Liver (tissue), 9 donors: ENCODE results near the gene CRYBA2. TPM values are rescaled to one million over a fixed set of nuclear protein-coding genes. Genes with fewer than 3 reads are reported as not detected.

ENCODE experiments used
- DNase-seq: peaks from one replicate; pipeline ENCODE4 v3.0.0-alpha.2; 2017; ENCODE audit warnings: low spot score
- H3K27ac ChIP-seq, 2 donors: one replicate each; pipeline ENCODE4 v1.7.0; 2013; ENCODE audit warnings: inconsistent platforms in 2 of 2, low read length in 2 of 2, control low read depth in 1 of 2, low read depth in 1 of 2, mild to moderate bottlenecking in 1 of 2
- H3K27me3 ChIP-seq, 4 donors: one replicate each; pipeline versions ENCODE4 v1.6.1 to v1.7.0; 2013; ENCODE audit warnings: low read length in 3 of 4, inconsistent platforms in 1 of 4, mild to moderate bottlenecking in 1 of 4, moderate library complexity in 1 of 4; ENCODE audit not compliant: control insufficient read depth in 4 of 4, insufficient read depth in 4 of 4
- H3K36me3 ChIP-seq, 4 donors: one replicate each; pipeline versions ENCODE4 v1.6.1 to v1.7.0; 2013; ENCODE audit warnings: low read length in 3 of 4, mild to moderate bottlenecking in 3 of 4, low read depth in 1 of 4, moderate library complexity in 1 of 4; ENCODE audit not compliant: control insufficient read depth in 4 of 4, insufficient read depth in 3 of 4
- H3K4me1 ChIP-seq, 4 donors: one replicate each; pipeline versions ENCODE4 v1.6.1 to v1.7.0; 2013; ENCODE audit warnings: low read length in 3 of 4, mild to moderate bottlenecking in 3 of 4, moderate library complexity in 1 of 4; ENCODE audit not compliant: control insufficient read depth in 4 of 4, insufficient read depth in 4 of 4
- H3K4me3 ChIP-seq, 3 donors: one replicate each; pipeline versions ENCODE4 v1.6.1 to v1.7.0; 2013; ENCODE audit warnings: low read length in 3 of 3, control low read depth in 1 of 3, low read depth in 1 of 3, mild to moderate bottlenecking in 1 of 3
- H3K9ac ChIP-seq, 2 donors: one replicate each; pipeline ENCODE4 v1.7.0; 2013; ENCODE audit warnings: low read length in 2 of 2, mild to moderate bottlenecking in 2 of 2, moderate library complexity in 2 of 2, control low read depth in 1 of 2, low read depth in 1 of 2
- H3K9me3 ChIP-seq, 4 donors: one replicate each; pipeline versions ENCODE4 v1.6.1 to v1.7.0; 2013; ENCODE audit warnings: low read length in 3 of 4; ENCODE audit not compliant: control insufficient read depth in 4 of 4
- EGR1 ChIP-seq, 2 donors: IDR thresholded peaks; 2 replicates each; pipeline ENCODE4 v1.6.1; 2016 to 2018; ENCODE audit warnings: antibody characterized with exemption in 2 of 2, low read depth in 2 of 2
- FOXA1 ChIP-seq: IDR thresholded peaks from 2 replicates; pipeline ENCODE4 v1.6.1; 2016; ENCODE audit warnings: antibody characterized with exemption
- FOXA2 ChIP-seq: IDR thresholded peaks from 2 replicates; pipeline ENCODE4 v1.6.1; 2016; ENCODE audit warnings: antibody characterized with exemption
- GABPA ChIP-seq, 2 donors: IDR thresholded peaks in 1 of 2; conservative IDR thresholded peaks in 1 of 2; 2 replicates each; pipeline ENCODE4 v1.6.1; 2016; ENCODE audit warnings: antibody characterized with exemption in 2 of 2, mild to moderate bottlenecking in 1 of 2, moderate library complexity in 1 of 2
- HNF4A ChIP-seq, 2 donors: conservative IDR thresholded peaks; 2 replicates each; pipeline ENCODE4 v1.6.1; 2016; ENCODE audit warnings: antibody characterized with exemption in 2 of 2, mild to moderate bottlenecking in 2 of 2
- HNF4G ChIP-seq: IDR thresholded peaks from 2 replicates; pipeline ENCODE4 v1.6.1; 2016; ENCODE audit warnings: antibody characterized with exemption
- JUND ChIP-seq, 2 donors: IDR thresholded peaks; 2 replicates each; pipeline ENCODE4 v1.6.1; 2016; ENCODE audit warnings: antibody characterized with exemption in 2 of 2
- NR2F2 ChIP-seq: IDR thresholded peaks from 2 replicates; pipeline ENCODE4 v1.6.1; 2016; ENCODE audit warnings: antibody characterized with exemption
- RAD21 ChIP-seq, 2 donors: IDR thresholded peaks; 2 replicates each; pipeline ENCODE4 v1.6.1; 2016; ENCODE audit warnings: antibody characterized with exemption in 2 of 2, mild to moderate bottlenecking in 2 of 2
- REST ChIP-seq: IDR thresholded peaks from 2 replicates; pipeline ENCODE4 v1.6.1; 2016; ENCODE audit warnings: antibody characterized with exemption, mild to moderate bottlenecking
- RXRA ChIP-seq, 2 donors: IDR thresholded peaks; 2 replicates each; pipeline ENCODE4 v1.6.1; 2017 to 2018; ENCODE audit warnings: antibody characterized with exemption in 2 of 2, mild to moderate bottlenecking in 1 of 2
- SP1 ChIP-seq: IDR thresholded peaks from 2 replicates; pipeline ENCODE4 v1.6.1; 2018; ENCODE audit warnings: antibody characterized with exemption, mild to moderate bottlenecking
- YY1 ChIP-seq: IDR thresholded peaks from 2 replicates; pipeline ENCODE4 v1.6.1; 2016; ENCODE audit warnings: antibody characterized with exemption, mild to moderate bottlenecking
- WGBS: extraction: QIAGEN DNeasy Blood & Tissue Kit; methylation state at CpG from one replicate; pipeline ENCODE4 v1.1.7; 2013; 5-methylcytosine and 5-hydroxymethylcytosine counted together
- polyA plus RNA-seq, 2 donors: library from polyadenylated mRNA; stranded (reverse) in 1 of 2; unstranded in 1 of 2; fragments of 200-250 nt in 1 of 2; fragments of >200 nt in 1 of 2; fragmentation: Nextera tagmentation in 1 of 2; extraction: Ambion mirVana in 1 of 2; gene quantifications; one replicate each; pipeline versions ENCODE4 v1.2.1 to v1.2.3, GENCODE V29; 2013 to 2015
- total RNA-seq, 2 donors: library from RNA; depleted of rRNA; stranded (reverse); fragments of >200 nt; gene quantifications; one replicate each; pipeline ENCODE4 v1.2.3, GENCODE V29; 2014
- TF ChIP-seq, protein P1 (sequence below): fragments of 150-350 bp; IDR thresholded peaks from 2 replicates; pipeline ENCODE4 v1.5.1; 2017; ENCODE audit warnings: improper control_type of control experiment, low read depth, low read length; ENCODE audit not compliant: missing input control
- TF ChIP-seq, protein P2 (sequence below): IDR thresholded peaks from 2 replicates; pipeline ENCODE4 v1.6.1; 2016; ENCODE audit warnings: antibody characterized with exemption
- TF ChIP-seq, protein P3 (sequence below): IDR thresholded peaks from 2 replicates; pipeline ENCODE4 v1.6.1; 2016; ENCODE audit warnings: antibody characterized with exemption
- TF ChIP-seq, protein P4 (sequence below): IDR thresholded peaks from 2 replicates; pipeline ENCODE4 v1.6.1; 2016; ENCODE audit warnings: antibody characterized with exemption
- donor health status: healthy.
- donor health status: healthy.
- donor health status: healthy.
- donor health status: healthy.
- donor health status: healthy.

Gene CRYBA2
- total and polyA plus RNA-seq, 4 donors: not detected

GRCh38 chr2:218946621-218947020, 46.6 kb downstream of the CRYBA2 start (continued):
- TF ChIP-seq, protein P1, sequence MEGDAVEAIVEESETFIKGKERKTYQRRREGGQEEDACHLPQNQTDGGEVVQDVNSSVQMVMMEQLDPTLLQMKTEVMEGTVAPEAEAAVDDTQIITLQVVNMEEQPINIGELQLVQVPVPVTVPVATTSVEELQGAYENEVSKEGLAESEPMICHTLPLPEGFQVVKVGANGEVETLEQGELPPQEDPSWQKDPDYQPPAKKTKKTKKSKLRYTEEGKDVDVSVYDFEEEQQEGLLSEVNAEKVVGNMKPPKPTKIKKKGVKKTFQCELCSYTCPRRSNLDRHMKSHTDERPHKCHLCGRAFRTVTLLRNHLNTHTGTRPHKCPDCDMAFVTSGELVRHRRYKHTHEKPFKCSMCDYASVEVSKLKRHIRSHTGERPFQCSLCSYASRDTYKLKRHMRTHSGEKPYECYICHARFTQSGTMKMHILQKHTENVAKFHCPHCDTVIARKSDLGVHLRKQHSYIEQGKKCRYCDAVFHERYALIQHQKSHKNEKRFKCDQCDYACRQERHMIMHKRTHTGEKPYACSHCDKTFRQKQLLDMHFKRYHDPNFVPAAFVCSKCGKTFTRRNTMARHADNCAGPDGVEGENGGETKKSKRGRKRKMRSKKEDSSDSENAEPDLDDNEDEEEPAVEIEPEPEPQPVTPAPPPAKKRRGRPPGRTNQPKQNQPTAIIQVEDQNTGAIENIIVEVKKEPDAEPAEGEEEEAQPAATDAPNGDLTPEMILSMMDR: no peak
- no peak for TF ChIP-seq EGR1 (IDR thresholded peaks at IDR 0.05; ENCODE audit: low read depth in 2 of 2)
- TF ChIP-seq FOXA2: no peak
- TF ChIP-seq, protein P2, sequence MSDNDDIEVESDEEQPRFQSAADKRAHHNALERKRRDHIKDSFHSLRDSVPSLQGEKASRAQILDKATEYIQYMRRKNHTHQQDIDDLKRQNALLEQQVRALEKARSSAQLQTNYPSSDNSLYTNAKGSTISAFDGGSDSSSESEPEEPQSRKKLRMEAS: no peak
- TF ChIP-seq RAD21 (IDR thresholded peaks at IDR 0.05): no peak
- TF ChIP-seq YY1: no peak
- no peak for TF ChIP-seq RXRA (IDR thresholded peaks at IDR 0.05)
- TF ChIP-seq HNF4G: no peak
- no peak for TF ChIP-seq HNF4A (conservative IDR thresholded peaks at IDR 0.05)
- TF ChIP-seq GABPA (IDR thresholded peaks at IDR 0.05 in 1 of 2, conservative IDR thresholded peaks at IDR 0.05 in 1 of 2): no peak

GRCh38 chr2:218944759-218945404, 48.3 kb downstream of the CRYBA2 start:
- DNase-seq: no peak
- Histone ChIP-seq H3K36me3 (no peaks in the 10 kb centered on the region), H3K27me3 (peaks cover 0 to 6% (median 0%) of the 10 kb centered on the region in 4 donors), H3K27ac (no peak overlapping the region), H3K9me3 (no peaks in the 10 kb centered on the region), H3K4me3 (no peak overlapping the region), H3K9ac (no peak overlapping the region), H3K4me1 (no peaks in the 10 kb centered on the region)
- 80% methylated on average over 1 of the region's 1 CpG for WGBS
- TF ChIP-seq EGR1 (IDR thresholded peaks at IDR 0.05; ENCODE audit: low read depth in 2 of 2) (no peak), RXRA (IDR thresholded peaks at IDR 0.05) (no peak), NR2F2 (no peak), SP1 (no peak), JUND (IDR thresholded peaks at IDR 0.05) (no peak), FOXA1 (no peak), YY1 (no peak), REST (no peak), FOXA2 (no peak), RAD21 (IDR thresholded peaks at IDR 0.05) (no peak), HNF4A (conservative IDR thresholded peaks at IDR 0.05) (no peak), GABPA (IDR thresholded peaks at IDR 0.05 in 1 of 2, conservative IDR thresholded peaks at IDR 0.05 in 1 of 2) (no peak), HNF4G (no peak)
- TF ChIP-seq, protein P3, sequence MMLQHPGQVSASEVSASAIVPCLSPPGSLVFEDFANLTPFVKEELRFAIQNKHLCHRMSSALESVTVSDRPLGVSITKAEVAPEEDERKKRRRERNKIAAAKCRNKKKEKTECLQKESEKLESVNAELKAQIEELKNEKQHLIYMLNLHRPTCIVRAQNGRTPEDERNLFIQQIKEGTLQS: no peak
- TF ChIP-seq, protein P2: no peak
- TF ChIP-seq, protein P4, sequence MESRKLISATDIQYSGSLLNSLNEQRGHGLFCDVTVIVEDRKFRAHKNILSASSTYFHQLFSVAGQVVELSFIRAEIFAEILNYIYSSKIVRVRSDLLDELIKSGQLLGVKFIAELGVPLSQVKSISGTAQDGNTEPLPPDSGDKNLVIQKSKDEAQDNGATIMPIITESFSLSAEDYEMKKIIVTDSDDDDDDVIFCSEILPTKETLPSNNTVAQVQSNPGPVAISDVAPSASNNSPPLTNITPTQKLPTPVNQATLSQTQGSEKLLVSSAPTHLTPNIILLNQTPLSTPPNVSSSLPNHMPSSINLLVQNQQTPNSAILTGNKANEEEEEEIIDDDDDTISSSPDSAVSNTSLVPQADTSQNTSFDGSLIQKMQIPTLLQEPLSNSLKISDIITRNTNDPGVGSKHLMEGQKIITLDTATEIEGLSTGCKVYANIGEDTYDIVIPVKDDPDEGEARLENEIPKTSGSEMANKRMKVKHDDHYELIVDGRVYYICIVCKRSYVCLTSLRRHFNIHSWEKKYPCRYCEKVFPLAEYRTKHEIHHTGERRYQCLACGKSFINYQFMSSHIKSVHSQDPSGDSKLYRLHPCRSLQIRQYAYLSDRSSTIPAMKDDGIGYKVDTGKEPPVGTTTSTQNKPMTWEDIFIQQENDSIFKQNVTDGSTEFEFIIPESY: no peak
- TF ChIP-seq, protein P1: no peak
